PC-9 (cell line): ENCODE results near the gene INTS13.

Experiments used
- EZH2 ChIP-seq: fragments of 200-600 bp; sonication (generic); IDR thresholded peaks from 2 replicates; pipeline ENCODE4 v1.8.0; 2017; ENCODE audit warnings: antibody characterized with exemption, low read depth
- TF ChIP-seq, protein P1 (sequence below): fragments of 200-600 bp; sonication (generic); conservative IDR thresholded peaks from 2 replicates; pipeline ENCODE4 v1.6.1; 2017; ENCODE audit warnings: mixed run types, antibody characterized with exemption, mild to moderate bottlenecking, moderate library complexity

DNA sequence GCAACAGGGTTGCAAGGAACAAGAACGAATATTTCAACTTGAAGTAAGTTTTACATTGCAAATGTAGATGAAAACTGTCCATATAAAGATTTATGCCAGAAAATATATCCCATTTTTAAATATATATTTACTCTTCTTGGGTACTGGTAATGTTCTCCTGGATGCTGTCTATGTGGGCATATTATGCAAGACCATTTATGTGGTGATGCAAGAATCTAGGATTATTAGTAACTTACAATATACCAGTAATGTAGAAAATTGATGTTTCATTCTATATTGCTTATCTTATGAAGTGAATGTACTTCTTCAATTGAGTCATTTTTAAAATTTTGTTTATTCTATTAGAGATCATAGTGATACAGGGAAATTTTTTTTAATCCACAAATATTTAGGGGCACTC, 25.6 kb upstream of the INTS13 start:
- TF ChIP-seq EZH2 = no peak
- TF ChIP-seq, protein P1, sequence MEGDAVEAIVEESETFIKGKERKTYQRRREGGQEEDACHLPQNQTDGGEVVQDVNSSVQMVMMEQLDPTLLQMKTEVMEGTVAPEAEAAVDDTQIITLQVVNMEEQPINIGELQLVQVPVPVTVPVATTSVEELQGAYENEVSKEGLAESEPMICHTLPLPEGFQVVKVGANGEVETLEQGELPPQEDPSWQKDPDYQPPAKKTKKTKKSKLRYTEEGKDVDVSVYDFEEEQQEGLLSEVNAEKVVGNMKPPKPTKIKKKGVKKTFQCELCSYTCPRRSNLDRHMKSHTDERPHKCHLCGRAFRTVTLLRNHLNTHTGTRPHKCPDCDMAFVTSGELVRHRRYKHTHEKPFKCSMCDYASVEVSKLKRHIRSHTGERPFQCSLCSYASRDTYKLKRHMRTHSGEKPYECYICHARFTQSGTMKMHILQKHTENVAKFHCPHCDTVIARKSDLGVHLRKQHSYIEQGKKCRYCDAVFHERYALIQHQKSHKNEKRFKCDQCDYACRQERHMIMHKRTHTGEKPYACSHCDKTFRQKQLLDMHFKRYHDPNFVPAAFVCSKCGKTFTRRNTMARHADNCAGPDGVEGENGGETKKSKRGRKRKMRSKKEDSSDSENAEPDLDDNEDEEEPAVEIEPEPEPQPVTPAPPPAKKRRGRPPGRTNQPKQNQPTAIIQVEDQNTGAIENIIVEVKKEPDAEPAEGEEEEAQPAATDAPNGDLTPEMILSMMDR = no peak
